HEK293 (cell line): ENCODE results near the gene MRTFB.

Experiments
- CTCF ChIA-PET: fragments of 350-600 bp; formaldehyde crosslinking; extraction: SDS; loops from one replicate; lab custom pipeline; 2021; ENCODE audit warnings: antibody characterized with exemption; lab: Yijun Ruan, JAX
- POLR2A ChIA-PET: fragments of 300-600 bp; formaldehyde crosslinking; extraction: SDS; loops from one replicate; lab custom pipeline; 2020; ENCODE audit warnings: antibody characterized with exemption, inconsistent platforms; lab: Yijun Ruan, JAX
- H3K27ac ChIP-seq: fragments of 200-500 bp; sonication (Bioruptor generic); 2 replicates; pipeline ENCODE4 v1.5.1; 2014; ENCODE audit warnings: low read depth, low read length, control low read depth, inconsistent platforms; ENCODE audit errors: extremely low read depth
- H3K36me3 ChIP-seq, 2 experiments: fragments of 200-500 bp in 1 of 2; sonication (Bioruptor generic) in 1 of 2; 1 replicate in 1 of 2; 2 replicates in 1 of 2; pipeline ENCODE4 v1.5.1; 2014 to 2017; ENCODE audit warnings: inconsistent platforms in 2 of 2, low read length in 2 of 2; ENCODE audit not compliant: control insufficient read depth in 2 of 2, insufficient read depth in 1 of 2
- H3K4me1 ChIP-seq: fragments of 200-500 bp; sonication (Bioruptor generic); 2 replicates; pipeline ENCODE4 v1.5.1; 2014; ENCODE audit warnings: mild to moderate bottlenecking, low read length, inconsistent platforms; ENCODE audit not compliant: control insufficient read depth, insufficient read depth
- H3K4me3 ChIP-seq: 2 replicates; pipeline ENCODE4 v1.5.1; 2011; ENCODE audit warnings: low read depth, mild to moderate bottlenecking, control low read depth, low read length, moderate library complexity
- H3K9me3 ChIP-seq: fragments of 200-500 bp; sonication (Bioruptor generic); 2 replicates; pipeline ENCODE4 v1.5.1; 2014; ENCODE audit warnings: low read depth, low read length, inconsistent platforms; ENCODE audit not compliant: control insufficient read depth, insufficient read depth
- ATF2 ChIP-seq: fragments of 450-650 bp; formaldehyde crosslinking; IDR thresholded peaks from 2 replicates; pipeline ENCODE4 v1.5.1; 2016; ENCODE audit warnings: missing biosample characterization, missing genetic modification characterization, low read depth
- BCL11B ChIP-seq: fragments of 450-650 bp; formaldehyde crosslinking; IDR thresholded peaks from 2 replicates; pipeline ENCODE4 v1.5.1; 2016; ENCODE audit warnings: low read depth, missing biosample characterization, missing genetic modification characterization
- GLIS2 ChIP-seq: fragments of 450-650 bp; formaldehyde crosslinking; IDR thresholded peaks from 2 replicates; pipeline ENCODE4 v1.5.1; 2016; ENCODE audit warnings: missing biosample characterization, missing genetic modification characterization
- HIC1 ChIP-seq: fragments of 450-650 bp; formaldehyde crosslinking; IDR thresholded peaks from 2 replicates; pipeline ENCODE4 v1.5.1; 2016; ENCODE audit warnings: missing biosample characterization, missing genetic modification characterization
- PRDM1 ChIP-seq: fragments of 450-650 bp; formaldehyde crosslinking; IDR thresholded peaks from 2 replicates; pipeline ENCODE4; 2016; ENCODE audit warnings: missing biosample characterization, missing genetic modification characterization
- RBAK ChIP-seq: fragments of 450-650 bp; formaldehyde crosslinking; IDR thresholded peaks from 2 replicates; pipeline ENCODE4 v1.5.1; 2016; ENCODE audit warnings: missing biosample characterization, missing genetic modification characterization
- ZBTB21 ChIP-seq: fragments of 450-650 bp; formaldehyde crosslinking; IDR thresholded peaks from 2 replicates; pipeline ENCODE4 v1.5.1; 2017; ENCODE audit warnings: missing biosample characterization, missing genetic modification characterization
- ZNF16 ChIP-seq: fragments of 450-650 bp; formaldehyde crosslinking; IDR thresholded peaks from 2 replicates; pipeline ENCODE4 v1.5.1; 2016; ENCODE audit warnings: low read depth, missing biosample characterization, missing genetic modification characterization
- ZNF26 ChIP-seq: fragments of 450-650 bp; formaldehyde crosslinking; IDR thresholded peaks from 2 replicates; pipeline ENCODE4 v1.5.1; 2016; ENCODE audit warnings: missing biosample characterization, missing genetic modification characterization
- ZNF324 ChIP-seq: fragments of 450-650 bp; formaldehyde crosslinking; IDR thresholded peaks from 2 replicates; pipeline ENCODE4 v1.5.1; 2016; ENCODE audit warnings: missing biosample characterization, missing genetic modification characterization
- ZNF37A ChIP-seq: fragments of 450-650 bp; IDR thresholded peaks from 2 replicates; pipeline ENCODE4 v1.5.1; 2018; ENCODE audit warnings: missing biosample characterization, missing genetic modification characterization
- ZNF585B ChIP-seq: fragments of 450-650 bp; formaldehyde crosslinking; IDR thresholded peaks from 2 replicates; pipeline ENCODE4 v1.5.1; 2016; ENCODE audit warnings: missing biosample characterization, missing genetic modification characterization
- ZNF626 ChIP-seq: fragments of 450-650 bp; sonication (Bioruptor Pico); formaldehyde crosslinking; IDR thresholded peaks from 2 replicates; pipeline ENCODE4 v1.5.1; 2018; ENCODE audit warnings: missing biosample characterization, missing genetic modification characterization, inconsistent platforms
- ZNF701 ChIP-seq: fragments of 450-650 bp; formaldehyde crosslinking; IDR thresholded peaks from 2 replicates; pipeline ENCODE4 v1.5.1; 2016; ENCODE audit warnings: missing biosample characterization, missing genetic modification characterization
- ZSCAN16 ChIP-seq: fragments of 450-650 bp; formaldehyde crosslinking; IDR thresholded peaks from 2 replicates; pipeline ENCODE4 v1.5.1; 2016; ENCODE audit warnings: missing biosample characterization, missing genetic modification characterization
- ZSCAN5A ChIP-seq: fragments of 450-650 bp; formaldehyde crosslinking; IDR thresholded peaks from 2 replicates; pipeline ENCODE4 v1.5.1; 2016; ENCODE audit warnings: missing biosample characterization, missing genetic modification characterization
- TF ChIP-seq, protein P1 (sequence below): fragments of 450-650 bp; formaldehyde crosslinking; IDR thresholded peaks from 2 replicates; pipeline ENCODE4 v1.5.0; 2017; ENCODE audit warnings: missing biosample characterization, missing genetic modification characterization, borderline replicate concordance
- TF ChIP-seq, protein P2 (sequence below): fragments of 450-650 bp; formaldehyde crosslinking; IDR thresholded peaks from 2 replicates; pipeline ENCODE4 v1.5.1; 2017; ENCODE audit warnings: missing biosample characterization, missing genetic modification characterization

The MRTFB gene

GRCh38 chr16:14177704-14178103 lies 106.6 kb downstream of the MRTFB start:
- Histone ChIP-seq H3K9me3 (no peaks in the 10 kb centered on the region), H3K4me1 (peaks cover 9% of the 10 kb centered on the region; the same call in 1 of the 2 replicates), H3K4me3 (no peak overlapping the region), H3K27ac (no peak overlapping the region), H3K36me3 (no peaks in the 10 kb centered on the region)
- TF ChIP-seq PRDM1, result peak; percentile 47; the same call in 1 of the 2 replicates
- TF ChIP-seq BCL11B, result no peak
- no peak for TF ChIP-seq ZNF16 (tag by site-specific recombination)
- ChIA-PET CTCF (no interaction called here), POLR2A (no interaction called here)

DNA sequence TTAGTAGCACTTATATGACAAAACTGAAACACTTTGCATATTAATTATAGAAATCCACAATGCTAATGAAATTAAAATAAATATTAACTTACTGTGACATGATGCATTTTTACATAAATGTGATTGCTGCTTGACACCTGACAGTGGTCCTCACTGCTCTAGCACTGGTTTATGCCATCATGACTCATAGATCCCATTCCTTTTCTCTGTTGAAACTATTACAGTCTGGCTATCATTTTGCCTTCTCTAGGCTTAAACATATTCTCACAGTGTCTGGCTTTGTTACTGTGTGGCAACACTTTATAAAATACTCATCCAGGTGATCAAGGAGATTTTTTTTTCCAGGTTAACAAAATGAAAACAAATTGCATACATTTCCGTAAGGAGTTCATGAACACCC lies 108.0 kb downstream of the MRTFB start:
- POLR2A ChIA-PET, result no interaction called here
- no peak for TF ChIP-seq ZNF626 (tag by site-specific recombination)
- no peak for TF ChIP-seq ZNF26 (tag by site-specific recombination)
- no peak for TF ChIP-seq RBAK (tag by site-specific recombination)
- TF ChIP-seq, protein P1, sequence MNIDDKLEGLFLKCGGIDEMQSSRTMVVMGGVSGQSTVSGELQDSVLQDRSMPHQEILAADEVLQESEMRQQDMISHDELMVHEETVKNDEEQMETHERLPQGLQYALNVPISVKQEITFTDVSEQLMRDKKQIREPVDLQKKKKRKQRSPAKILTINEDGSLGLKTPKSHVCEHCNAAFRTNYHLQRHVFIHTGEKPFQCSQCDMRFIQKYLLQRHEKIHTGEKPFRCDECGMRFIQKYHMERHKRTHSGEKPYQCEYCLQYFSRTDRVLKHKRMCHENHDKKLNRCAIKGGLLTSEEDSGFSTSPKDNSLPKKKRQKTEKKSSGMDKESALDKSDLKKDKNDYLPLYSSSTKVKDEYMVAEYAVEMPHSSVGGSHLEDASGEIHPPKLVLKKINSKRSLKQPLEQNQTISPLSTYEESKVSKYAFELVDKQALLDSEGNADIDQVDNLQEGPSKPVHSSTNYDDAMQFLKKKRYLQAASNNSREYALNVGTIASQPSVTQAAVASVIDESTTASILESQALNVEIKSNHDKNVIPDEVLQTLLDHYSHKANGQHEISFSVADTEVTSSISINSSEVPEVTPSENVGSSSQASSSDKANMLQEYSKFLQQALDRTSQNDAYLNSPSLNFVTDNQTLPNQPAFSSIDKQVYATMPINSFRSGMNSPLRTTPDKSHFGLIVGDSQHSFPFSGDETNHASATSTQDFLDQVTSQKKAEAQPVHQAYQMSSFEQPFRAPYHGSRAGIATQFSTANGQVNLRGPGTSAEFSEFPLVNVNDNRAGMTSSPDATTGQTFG (tag by site-specific recombination), result no peak
- TF ChIP-seq ZBTB21, result no peak
- TF ChIP-seq ZNF37A, result no peak
- TF ChIP-seq GLIS2 (tag by site-specific recombination), result no peak
- TF ChIP-seq ATF2 (tag by site-specific recombination), result no peak
- no peak for TF ChIP-seq ZNF585B (tag by site-specific recombination)
- TF ChIP-seq ZSCAN5A (tag by site-specific recombination), result no peak
- TF ChIP-seq ZNF701 (tag by site-specific recombination), result no peak
- no peak for TF ChIP-seq ZNF324 (tag by site-specific recombination)
- no peak for TF ChIP-seq ZSCAN16 (tag by site-specific recombination)
- TF ChIP-seq, protein P2, sequence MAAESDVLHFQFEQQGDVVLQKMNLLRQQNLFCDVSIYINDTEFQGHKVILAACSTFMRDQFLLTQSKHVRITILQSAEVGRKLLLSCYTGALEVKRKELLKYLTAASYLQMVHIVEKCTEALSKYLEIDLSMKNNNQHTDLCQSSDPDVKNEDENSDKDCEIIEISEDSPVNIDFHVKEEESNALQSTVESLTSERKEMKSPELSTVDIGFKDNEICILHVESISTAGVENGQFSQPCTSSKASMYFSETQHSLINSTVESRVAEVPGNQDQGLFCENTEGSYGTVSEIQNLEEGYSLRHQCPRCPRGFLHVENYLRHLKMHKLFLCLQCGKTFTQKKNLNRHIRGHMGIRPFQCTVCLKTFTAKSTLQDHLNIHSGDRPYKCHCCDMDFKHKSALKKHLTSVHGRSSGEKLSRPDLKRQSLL (tag by site-specific recombination), result no peak
- TF ChIP-seq HIC1, result no peak
- CTCF ChIA-PET, result no interaction called here
- H3K9me3 ChIP-seq, result no peaks in the 10 kb centered on the region
- H3K4me3 ChIP-seq, result no peak overlapping the region
- H3K27ac ChIP-seq, result no peak overlapping the region
- no peaks in the 10 kb centered on the region for H3K36me3 ChIP-seq
- H3K4me1 ChIP-seq, result peaks cover 9% of the 10 kb centered on the region; the same call in 1 of the 2 replicates
